Thyroid gland (tissue), 4 donors: ENCODE results near the gene CEBPB. TPM values are rescaled to one million over a fixed set of nuclear protein-coding genes. Genes with fewer than 3 reads are reported as not detected.

Experiments
- DNase-seq, 2 donors: peaks; one replicate each; pipeline ENCODE4 v3.0.0-alpha.2; 2019
- H3K27ac ChIP-seq, 3 donors: fragments of 200-600 bp; sonication (generic); 1 replicate in 2 of 3; 2 replicates in 1 of 3; pipeline ENCODE4 v1.5.1; 2016 to 2019; ENCODE audit warnings: mild to moderate bottlenecking in 1 of 3, moderate library complexity in 1 of 3
- H3K27me3 ChIP-seq: fragments of 200-600 bp; sonication (generic); one replicate; pipeline ENCODE4 v1.5.1; 2019
- H3K36me3 ChIP-seq, 2 donors: fragments of 200-600 bp; sonication (generic); one replicate each; pipeline ENCODE4 v1.5.1; 2016 to 2019
- H3K4me1 ChIP-seq, 2 donors: fragments of 200-600 bp; sonication (generic); one replicate each; pipeline ENCODE4 v1.5.1; 2017 to 2019
- H3K4me3 ChIP-seq, 3 donors: fragments of 200-600 bp; sonication (generic); replicated peaks in 1 of 3; 1 replicate in 2 of 3; 2 replicates in 1 of 3; pipeline ENCODE4 v1.5.1; 2016; ENCODE audit warnings: mild to moderate bottlenecking in 1 of 3
- H3K9me3 ChIP-seq: fragments of 200-600 bp; sonication (generic); one replicate; pipeline ENCODE4 v1.5.1; 2017
- POLR2A ChIP-seq, 2 donors: fragments of 450-650 bp; IDR thresholded peaks; one replicate each; pipeline ENCODE4 v1.6.1; 2017; ENCODE audit warnings: antibody characterized with exemption in 2 of 2, mild to moderate bottlenecking in 2 of 2, moderate library complexity in 1 of 2
- WGBS, 2 donors: methylation state at CpG; one replicate each; pipeline ENCODE4 v1.1.5; 2017; 5-methylcytosine and 5-hydroxymethylcytosine counted together
- intact Hi-C: fragments of 100-400 bp; cut with DNase I; formaldehyde crosslinking; loops from one replicate; pipeline ENCODE4 v1.15.1; 2023
- total RNA-seq, 4 donors: library from RNA; depleted of rRNA; stranded (reverse); fragments of >200 nt; gene quantifications; one replicate each; pipeline ENCODE4 v1.2.3, GENCODE V29; 2016
- TF ChIP-seq, protein P1 (sequence below), 6 experiments: fragments of 200-600 bp in 3 of 6; fragments of 450-650 bp in 3 of 6; sonication (generic) in 3 of 6; IDR thresholded peaks; one replicate each; pipeline ENCODE4 v1.5.1; 2016 to 2019; ENCODE audit warnings: antibody characterized with exemption in 6 of 6, mild to moderate bottlenecking in 2 of 6, inconsistent platforms in 1 of 6, moderate library complexity in 1 of 6

Gene CEBPB
- total RNA-seq, 4 donors from 2014 or later = 61.7 to 132 (median 104) TPM

DNA sequence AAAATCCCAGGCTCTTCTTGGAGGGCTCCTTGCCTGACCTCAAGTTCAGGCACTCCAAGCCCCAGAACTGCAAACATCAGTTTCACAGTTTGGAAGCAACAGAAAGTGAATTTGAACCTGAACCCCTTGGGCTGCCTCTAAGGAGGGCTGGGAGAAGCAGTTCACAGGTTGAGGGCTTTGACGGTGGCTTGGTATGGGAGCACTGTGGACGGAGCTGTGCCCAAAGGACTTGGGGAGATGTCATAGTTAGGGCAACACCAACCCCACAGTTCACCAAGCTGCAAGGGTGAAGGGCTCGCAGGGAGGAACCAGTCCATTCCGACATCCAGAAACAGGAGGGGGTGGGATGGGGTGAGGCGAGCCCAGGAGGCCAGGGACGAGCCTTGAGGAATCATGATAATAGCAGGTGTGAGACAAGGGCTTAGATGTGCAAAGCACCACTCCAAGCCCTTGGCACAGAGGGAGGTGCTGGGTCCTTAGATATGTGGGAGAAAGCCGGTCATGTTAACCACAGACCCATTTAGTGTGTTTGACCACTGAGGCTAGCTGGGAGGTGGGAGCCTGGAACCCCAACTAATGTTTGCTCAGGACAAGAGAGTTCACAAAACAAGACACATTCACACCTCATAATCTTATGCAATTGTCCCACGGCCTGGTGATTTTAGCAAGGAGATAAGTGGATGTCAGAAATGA is 4.3 kb downstream of the CEBPB start:
- intact Hi-C loops = loop anchor here (5.0 kb wide), 1 partner anchor 87 kb away; no protein-coding TSS in a partner anchor
- Histone ChIP-seq H3K4me3 (no peak overlapping the region), H3K27me3 (no peaks in the 10 kb centered on the region), H3K27ac (peak overlapping the region; percentile 98 to 99 (median 99)), H3K36me3 (peaks cover 13 to 18% of the 10 kb centered on the region in 2 donors), H3K9me3 (no peaks in the 10 kb centered on the region), H3K4me1 (peaks cover 27 to 34% of the 10 kb centered on the region in 2 donors)
- TF ChIP-seq, protein P1, sequence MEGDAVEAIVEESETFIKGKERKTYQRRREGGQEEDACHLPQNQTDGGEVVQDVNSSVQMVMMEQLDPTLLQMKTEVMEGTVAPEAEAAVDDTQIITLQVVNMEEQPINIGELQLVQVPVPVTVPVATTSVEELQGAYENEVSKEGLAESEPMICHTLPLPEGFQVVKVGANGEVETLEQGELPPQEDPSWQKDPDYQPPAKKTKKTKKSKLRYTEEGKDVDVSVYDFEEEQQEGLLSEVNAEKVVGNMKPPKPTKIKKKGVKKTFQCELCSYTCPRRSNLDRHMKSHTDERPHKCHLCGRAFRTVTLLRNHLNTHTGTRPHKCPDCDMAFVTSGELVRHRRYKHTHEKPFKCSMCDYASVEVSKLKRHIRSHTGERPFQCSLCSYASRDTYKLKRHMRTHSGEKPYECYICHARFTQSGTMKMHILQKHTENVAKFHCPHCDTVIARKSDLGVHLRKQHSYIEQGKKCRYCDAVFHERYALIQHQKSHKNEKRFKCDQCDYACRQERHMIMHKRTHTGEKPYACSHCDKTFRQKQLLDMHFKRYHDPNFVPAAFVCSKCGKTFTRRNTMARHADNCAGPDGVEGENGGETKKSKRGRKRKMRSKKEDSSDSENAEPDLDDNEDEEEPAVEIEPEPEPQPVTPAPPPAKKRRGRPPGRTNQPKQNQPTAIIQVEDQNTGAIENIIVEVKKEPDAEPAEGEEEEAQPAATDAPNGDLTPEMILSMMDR (IDR thresholded peaks at IDR 0.05) = no peak
- no peak for TF ChIP-seq POLR2A (IDR thresholded peaks at IDR 0.05)
- DNase-seq = peak in 1 of 2 donors; percentile 20
- WGBS, 2 donors = 70 to 75% methylated on average over 8 of the region's 8 CpGs

- peaks cover 24 to 34% of the 10 kb centered on the region in 2 donors for H3K4me1 ChIP-seq
- no peaks in the 10 kb centered on the region for H3K9me3 ChIP-seq
- H3K36me3 ChIP-seq = peaks cover 13 to 18% of the 10 kb centered on the region in 2 donors
- intact Hi-C loops = loop anchor here (5.0 kb wide), 1 partner anchor 87 kb away; no protein-coding TSS in a partner anchor
- peak overlapping the region; percentile 98 to 99 (median 99) for H3K27ac ChIP-seq
- H3K4me3 ChIP-seq = no peak overlapping the region
- TF ChIP-seq POLR2A (IDR thresholded peaks at IDR 0.05) = no peak
- TF ChIP-seq, protein P1 (IDR thresholded peaks at IDR 0.05) = no peak
- no peak for DNase-seq
- H3K27me3 ChIP-seq = no peaks in the 10 kb centered on the region
- WGBS, 2 donors = 79 to 81% methylated on average over 13 of the region's 13 CpGs
Observed at GRCh38 chr20:50195524-50196120, 5.0 kb downstream of the CEBPB start.

DNA sequence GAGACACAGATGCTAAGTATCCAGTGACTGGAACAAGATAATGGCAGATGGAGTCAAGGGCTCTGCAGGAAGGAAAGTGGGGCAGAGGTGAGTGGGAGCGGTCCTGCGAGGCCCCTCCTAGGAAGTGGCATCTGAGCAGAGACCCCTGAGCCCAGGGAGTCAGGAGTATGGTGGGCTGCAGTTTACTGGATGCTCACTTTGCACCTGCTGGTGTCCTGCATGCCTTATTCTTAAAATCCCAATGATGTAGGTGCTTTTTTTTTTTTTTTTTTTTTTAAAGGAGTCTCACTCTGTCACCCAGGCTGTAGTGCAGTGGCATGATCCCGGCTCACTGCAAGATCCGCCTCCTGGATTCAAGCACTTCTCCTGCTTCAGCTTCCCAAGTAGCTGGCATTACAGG is 5.6 kb downstream of the CEBPB start:
- 89 to 91% methylated on average over 4 of the region's 4 CpGs for WGBS, 2 donors
- no peak overlapping the region for H3K4me3 ChIP-seq
- peak overlapping the region in 1 of 3 donors; percentile 99 for H3K27ac ChIP-seq
- no peak for TF ChIP-seq POLR2A (IDR thresholded peaks at IDR 0.05)
- TF ChIP-seq, protein P1 (IDR thresholded peaks at IDR 0.05) = no peak
- peaks cover 13 to 18% of the 10 kb centered on the region in 2 donors for H3K36me3 ChIP-seq
- H3K9me3 ChIP-seq = no peaks in the 10 kb centered on the region
- intact Hi-C loops = loop anchor here (5.0 kb wide), 1 partner anchor 86 kb away; no protein-coding TSS in a partner anchor
- H3K4me1 ChIP-seq = peaks cover 24 to 34% of the 10 kb centered on the region in 2 donors
- DNase-seq = no peak
- no peaks in the 10 kb centered on the region for H3K27me3 ChIP-seq

- WGBS, 2 donors = 91 to 95% methylated on average over 6 of the region's 6 CpGs
- no peak for DNase-seq
- no peaks in the 10 kb centered on the region for H3K9me3 ChIP-seq
- intact Hi-C loops = loop anchor here (5.0 kb wide), 1 partner anchor 85 kb away; no protein-coding TSS in a partner anchor
- H3K4me1 ChIP-seq = peaks cover 24 to 34% of the 10 kb centered on the region in 2 donors
- no peaks in the 10 kb centered on the region for H3K27me3 ChIP-seq
- peaks cover 13 to 18% of the 10 kb centered on the region in 2 donors for H3K36me3 ChIP-seq
- no peak for TF ChIP-seq POLR2A (IDR thresholded peaks at IDR 0.05)
- TF ChIP-seq, protein P1 (IDR thresholded peaks at IDR 0.05) = no peak
- H3K27ac ChIP-seq = peak overlapping the region in 2 of 3 donors; percentile 24 to 33
- H3K4me3 ChIP-seq = no peak overlapping the region
Observed at GRCh38 chr20:50196896-50197295, 6.3 kb downstream of the CEBPB start.
